NCI-H128 (cell line): ENCODE data around the gene APOL6.
"Not testable (repeated sequence)": the region's sequence is repeated elsewhere in the genome, so short reads cannot be mapped to it uniquely, and the experiment has no call there.

Experiments used
- DNase-seq: peaks from one replicate; lab custom pipeline; 2025; ENCODE audit not compliant: unreplicated experiment; lab: John Stamatoyannopoulos, UW

The APOL6 gene

GRCh38 chr22:35674335-35674734 is 26.1 kb downstream of the APOL6 start:
- no peak for DNase-seq

DNA sequence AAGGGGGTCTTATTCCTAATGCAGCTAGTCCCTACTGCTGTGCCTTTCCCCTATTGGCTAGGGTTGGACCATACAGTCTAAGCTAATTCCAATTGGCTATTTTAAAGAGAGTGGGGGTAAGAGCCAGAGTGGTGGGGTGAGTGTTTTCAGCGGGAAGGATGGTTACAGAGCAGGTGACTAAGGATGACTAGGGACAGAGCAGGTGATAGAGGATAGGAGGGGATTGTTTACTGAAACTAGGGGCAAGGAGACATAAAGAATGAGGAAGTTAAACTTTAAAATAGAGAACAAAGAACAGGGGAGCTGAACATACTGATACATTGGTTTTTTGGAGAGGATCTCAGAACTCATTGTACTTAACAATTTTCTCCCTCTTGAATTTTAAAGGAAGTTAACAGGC is 27.8 kb downstream of the APOL6 start:
- DNase-seq: not testable (repeated sequence)

- DNase-seq: no peak
Measured at GRCh38 chr22:35677460-35678187, 29.4 kb downstream of the APOL6 start.

- DNase-seq: no peak
Measured at GRCh38 chr22:35678836-35679235, 30.6 kb downstream of the APOL6 start.

DNA sequence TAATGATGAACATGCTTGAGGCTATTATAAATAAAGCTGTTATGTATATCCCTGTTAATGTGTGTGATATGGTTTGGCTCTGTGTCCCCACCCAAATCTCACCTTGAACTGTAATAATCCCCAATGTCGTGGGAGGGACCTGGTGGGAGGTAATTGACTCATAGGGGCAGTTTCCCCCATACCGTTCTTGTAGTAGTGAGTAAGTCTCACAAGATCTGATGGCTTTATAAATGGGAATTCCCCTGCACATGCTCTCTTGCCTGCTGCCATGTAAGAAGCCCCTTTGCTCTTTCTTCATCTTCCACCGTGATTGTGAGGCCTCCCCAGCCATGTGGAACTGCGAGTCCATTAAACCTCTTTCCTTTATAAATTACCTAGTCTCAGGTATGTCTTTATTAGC is 31.2 kb downstream of the APOL6 start:
- not testable (repeated sequence) for DNase-seq

DNA sequence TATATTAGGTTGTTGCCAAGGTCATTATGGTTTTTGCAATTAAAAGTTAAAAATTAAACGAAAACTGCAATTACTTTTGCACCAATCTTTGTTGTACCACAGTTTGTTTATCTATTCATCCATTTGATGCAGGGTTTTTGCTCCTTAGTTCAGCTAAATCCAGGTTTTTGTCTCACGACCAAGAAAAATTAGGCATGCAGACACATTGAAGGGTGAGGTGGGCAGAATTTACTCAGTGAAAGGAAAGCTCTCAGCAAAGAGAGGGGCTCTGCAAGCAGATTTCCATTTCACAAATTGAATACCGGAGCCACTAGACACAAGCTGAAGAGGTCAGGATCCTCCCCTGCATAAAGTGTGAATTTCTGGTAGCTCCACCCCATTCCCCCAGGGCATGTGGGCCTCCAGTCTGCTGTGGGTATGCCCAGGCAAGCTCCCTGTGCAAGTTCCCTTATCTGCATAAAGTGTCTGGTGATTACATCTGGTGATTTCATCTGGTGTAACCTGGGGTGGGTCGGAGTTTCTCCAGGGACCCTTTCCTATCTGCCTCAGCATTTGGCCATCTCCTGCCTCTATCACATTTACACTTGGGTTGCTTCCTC is 33.3 kb downstream of the APOL6 start:
- no peak for DNase-seq

GRCh38 chr22:35683560-35683959 is 35.3 kb downstream of the APOL6 start:
- no peak for DNase-seq

DNA sequence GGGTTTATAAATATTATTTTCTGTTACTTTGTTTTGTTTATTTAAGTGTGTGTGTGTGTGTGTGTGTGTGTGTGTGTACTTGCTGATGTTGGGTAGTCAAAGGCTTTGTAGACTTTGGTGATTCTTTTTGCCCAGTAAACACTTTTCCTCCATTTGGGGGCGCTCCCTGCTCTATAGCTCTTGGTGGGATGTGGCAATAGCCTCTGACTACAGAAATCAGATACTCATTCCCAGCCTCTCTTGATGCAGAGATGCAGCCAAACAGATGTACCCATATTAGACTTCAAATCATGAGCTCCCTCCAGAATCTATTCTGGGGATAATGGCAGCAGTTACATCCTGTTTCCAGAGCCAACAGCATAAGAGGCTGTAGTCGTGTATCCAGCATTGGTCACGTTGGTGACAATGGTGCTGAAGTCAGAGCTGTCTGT is 36.0 kb downstream of the APOL6 start:
- DNase-seq: no peak

- no peak for DNase-seq
Measured at GRCh38 chr22:35684732-35685131, 36.5 kb downstream of the APOL6 start.

DNA sequence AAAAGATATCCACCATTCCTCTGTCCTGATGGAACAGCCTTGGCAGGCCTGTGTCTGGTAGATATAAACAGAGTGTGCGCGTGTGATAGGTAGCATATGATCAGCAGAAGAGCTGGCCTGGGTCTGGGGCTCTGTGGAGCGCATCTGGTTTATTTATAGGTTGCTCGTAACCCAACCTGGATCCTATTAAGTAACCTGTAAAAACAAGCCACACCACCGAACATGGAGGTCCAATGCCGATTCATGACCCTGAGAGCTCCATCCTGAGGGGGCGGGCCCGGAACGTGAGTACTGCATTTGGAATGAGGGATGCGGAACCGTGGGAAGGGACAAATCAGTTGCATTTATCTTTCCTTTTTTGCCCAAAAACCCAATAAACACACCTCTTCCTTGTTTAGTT is 37.5 kb downstream of the APOL6 start:
- no peak for DNase-seq

DNA sequence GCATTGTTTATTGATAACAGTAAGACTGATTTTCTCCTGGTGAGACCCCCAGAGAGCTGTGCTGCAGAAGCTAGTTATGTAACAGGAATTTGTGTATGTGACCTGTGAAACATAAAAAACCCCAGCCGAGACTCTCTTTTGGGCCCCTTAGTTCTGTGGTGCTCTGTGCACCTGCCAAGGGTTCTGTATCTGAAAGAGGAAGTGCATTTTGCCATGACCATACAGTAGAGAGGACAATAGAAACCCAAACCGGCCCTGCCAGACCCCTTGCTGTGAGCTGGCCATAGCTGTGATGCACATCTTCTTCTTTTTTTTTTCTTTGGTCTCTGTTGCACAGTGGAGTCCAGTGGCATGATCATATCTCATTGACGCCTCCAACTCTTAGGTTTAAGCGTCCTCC is 38.1 kb downstream of the APOL6 start:
- no peak for DNase-seq

GRCh38 chr22:35687461-35687860 is 39.2 kb downstream of the APOL6 start:
- no peak for DNase-seq

GRCh38 chr22:35688913-35689675 is 40.8 kb downstream of the APOL6 start:
- DNase-seq: no peak

DNA sequence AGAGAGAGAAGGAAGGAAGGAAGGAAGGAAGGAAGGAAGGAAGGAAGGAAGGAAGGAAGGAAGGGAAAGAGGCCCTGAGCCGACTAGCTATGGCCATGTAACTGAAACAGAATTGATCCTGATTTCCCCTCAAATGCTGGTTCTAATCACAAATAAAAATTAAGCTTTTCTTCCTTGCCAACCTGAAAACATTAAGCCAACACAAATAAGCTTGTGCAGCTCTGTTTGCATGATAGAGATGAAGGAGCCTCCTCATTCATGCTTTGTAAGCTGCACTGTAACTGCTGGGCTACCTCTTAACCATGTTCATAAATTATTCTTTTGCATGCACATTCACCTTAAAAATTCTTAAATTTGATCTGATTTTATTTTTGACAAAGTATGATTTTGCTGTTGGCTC is 41.8 kb downstream of the APOL6 start:
- DNase-seq: no peak

DNA sequence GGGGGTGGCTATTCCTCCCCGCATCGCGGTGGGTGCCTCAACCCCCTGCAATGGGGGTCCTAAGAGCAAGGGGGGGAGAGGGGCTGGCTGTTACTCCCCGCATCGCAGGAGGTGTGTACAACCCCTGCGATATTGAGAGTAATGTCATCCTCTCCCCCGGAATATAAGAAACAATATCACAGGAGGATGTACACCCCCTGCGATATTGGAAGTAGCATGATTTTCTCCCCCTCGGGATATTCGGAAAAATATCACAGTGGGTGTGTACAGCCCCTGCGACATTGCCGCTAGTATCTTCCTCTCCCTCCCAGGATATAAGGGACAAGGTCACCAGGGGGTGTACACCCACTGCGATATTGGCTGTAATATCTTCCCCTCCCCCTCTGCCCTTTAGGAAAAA is 47.0 kb downstream of the APOL6 start:
- no peak for DNase-seq

DNA sequence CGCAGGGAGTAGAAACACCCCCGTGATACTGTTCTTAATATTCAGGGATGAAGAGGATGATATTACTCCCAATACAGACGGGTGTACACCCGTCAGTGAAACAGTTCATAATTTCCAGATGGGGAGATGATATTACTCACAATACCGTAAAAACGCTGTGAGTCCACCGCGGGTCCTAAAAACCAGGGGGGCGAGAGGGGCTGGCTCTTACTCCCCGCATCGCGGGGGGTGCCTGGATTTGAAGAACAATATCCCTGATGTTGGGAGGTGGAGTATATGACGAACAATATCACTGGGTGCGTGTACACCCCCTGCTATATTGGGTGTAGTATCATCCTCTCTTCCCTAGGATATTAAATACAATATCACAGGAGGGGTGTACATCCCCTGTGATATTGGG is 48.9 kb downstream of the APOL6 start:
- no peak for DNase-seq

DNA sequence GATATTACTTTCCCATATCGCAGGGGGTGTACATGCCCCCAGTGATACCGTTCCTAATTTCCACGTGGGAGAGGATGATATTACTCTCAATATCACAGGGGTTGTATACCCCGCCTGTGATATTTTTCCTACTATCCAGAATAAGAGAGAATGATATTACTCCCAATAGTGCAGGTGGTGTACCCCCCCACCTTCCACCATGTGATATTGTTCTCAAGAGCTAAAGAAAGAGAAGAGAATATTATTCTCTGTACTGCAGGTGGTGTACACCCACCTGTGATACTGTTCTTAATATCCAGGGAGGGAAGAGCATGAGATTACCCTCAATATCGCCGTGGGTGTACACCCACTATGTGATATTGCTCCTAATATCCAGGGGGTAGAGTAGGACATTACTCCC is 51.6 kb downstream of the APOL6 start:
- DNase-seq: not testable (repeated sequence)

DNA sequence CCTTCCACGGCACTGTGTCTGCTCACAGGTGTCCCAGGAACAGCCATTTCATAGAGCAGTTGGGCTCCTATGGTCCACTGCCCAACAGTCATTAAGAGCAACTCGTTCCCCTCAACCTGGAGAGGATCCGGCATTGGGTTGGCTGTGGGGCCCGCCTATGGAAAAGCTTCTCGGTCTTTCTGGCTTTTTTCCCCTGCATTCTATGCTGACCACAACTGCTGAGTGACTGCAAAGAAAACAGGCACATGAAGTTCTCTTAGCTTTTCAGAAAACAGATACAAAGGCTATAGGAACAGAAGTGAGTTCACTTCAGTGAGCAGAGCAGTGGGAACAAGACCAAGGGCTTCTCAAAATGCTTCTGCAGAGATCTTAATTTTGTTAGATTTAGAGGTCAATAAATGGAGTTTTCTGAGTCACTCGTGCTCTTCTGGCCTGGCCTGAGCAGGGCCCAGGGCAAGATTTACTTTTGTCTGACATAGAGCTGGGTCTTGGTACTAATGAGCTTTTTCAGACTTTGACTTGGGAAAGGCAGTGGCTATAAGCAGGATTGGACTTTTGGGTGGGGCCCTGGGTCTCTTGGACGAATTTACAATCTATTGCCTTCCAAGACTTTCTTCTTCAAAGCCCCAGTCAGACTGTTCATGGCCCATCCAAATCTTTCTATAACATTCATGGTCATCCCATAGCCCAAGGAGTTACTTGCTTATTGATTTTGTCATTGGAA is 55.8 kb downstream of the APOL6 start:
- no peak for DNase-seq

- no peak for DNase-seq
Measured at GRCh38 chr22:35705141-35705540, 56.9 kb downstream of the APOL6 start.

- no peak for DNase-seq
Measured at GRCh38 chr22:35708453-35708852, 60.2 kb downstream of the APOL6 start.

- DNase-seq: no peak
Measured at GRCh38 chr22:35708917-35709316, 60.7 kb downstream of the APOL6 start.

GRCh38 chr22:35711336-35711735 is 63.1 kb downstream of the APOL6 start:
- DNase-seq: no peak
